Measurements from ENCODE around the gene MOB1A.
"Not testable (repeated sequence)": the region's sequence is repeated elsewhere in the genome, so short reads cannot be mapped to it uniquely, and the experiment has no call there.

MOB1A gene

DNA sequence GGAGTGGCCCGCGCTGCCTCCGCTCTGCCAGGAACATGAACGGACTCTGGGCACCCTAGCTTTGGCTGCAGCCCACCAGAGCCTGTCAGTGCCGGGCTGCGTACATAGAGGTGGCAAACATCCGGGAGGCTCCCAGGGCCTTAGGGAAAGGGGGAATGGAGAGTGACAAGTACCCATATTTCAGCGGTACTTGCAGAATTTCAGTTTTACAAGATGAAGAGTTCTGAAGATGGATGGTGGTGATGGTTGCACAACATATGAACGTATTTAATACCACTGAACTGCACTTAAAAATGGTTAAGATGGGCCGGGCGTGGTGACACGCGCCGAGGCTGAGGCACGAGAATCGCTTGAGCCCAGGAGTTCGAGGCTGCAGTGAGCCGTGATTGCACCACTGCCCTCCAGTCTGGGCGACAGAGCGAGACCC lies 20.6 kb upstream of the MOB1A start:
- in situ Hi-C loops (cut with MboI; ENCODE audit: low sequenced_read_pairs) = no loop called here

DNA sequence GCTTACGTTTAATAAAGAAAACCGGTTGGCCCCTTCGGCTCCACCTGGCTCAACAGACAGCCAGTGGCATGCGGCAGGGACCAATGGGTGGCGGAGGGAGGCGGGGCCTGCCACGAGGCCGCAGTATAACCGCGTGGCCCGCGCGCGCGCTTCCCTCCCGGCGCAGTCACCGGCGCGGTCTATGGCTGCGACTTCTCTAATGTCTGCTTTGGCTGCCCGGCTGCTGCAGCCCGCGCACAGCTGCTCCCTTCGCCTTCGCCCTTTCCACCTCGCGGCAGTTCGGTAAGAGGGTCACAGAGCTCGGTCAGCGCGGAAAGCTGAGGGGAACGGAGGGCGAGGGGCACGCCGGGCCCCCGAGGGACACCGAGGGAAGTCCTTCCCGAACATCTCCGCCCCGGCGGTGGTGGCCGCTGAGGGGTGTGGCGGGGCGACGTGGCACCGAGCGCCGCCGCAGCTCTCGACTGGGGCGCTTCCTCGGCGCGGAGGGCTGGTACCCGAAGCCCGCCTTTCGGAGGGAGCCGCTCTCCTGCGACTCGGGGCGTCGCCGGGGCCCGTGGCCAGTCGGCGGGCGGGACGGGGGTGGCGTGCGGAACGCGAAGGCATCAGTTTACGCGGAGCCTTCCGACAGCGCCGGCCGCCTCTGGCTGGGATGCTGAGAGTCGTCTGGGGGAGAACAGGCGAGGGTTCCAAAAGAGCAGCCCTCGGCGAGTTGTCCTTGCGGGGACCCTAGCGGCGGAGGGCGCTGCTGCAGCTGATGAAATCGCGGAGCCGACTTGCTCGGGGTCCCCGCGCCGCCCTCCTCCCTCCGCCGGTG lies 20.0 kb upstream of the MOB1A start, which contains the start of gene MTHFD2:
TSS of gene MTHFD2 (plus strand) at position 155 of the 814 bp plus-strand sequence. CDS start at position 182, 27 bp downstream.
- in situ Hi-C loops (cut with MboI; ENCODE audit: low sequenced_read_pairs) = no loop called here

GRCh38 chr2:74198023-74198460 lies 19.4 kb upstream of the MOB1A start:
- in situ Hi-C loops (cut with MboI; ENCODE audit: low sequenced_read_pairs) = no loop called here

- in situ Hi-C loops (cut with MboI; ENCODE audit: low sequenced_read_pairs) = no loop called here
Measured at GRCh38 chr2:74197049-74197448, 18.4 kb upstream of the MOB1A start.

- in situ Hi-C loops (cut with MboI; ENCODE audit: low sequenced_read_pairs) = no loop called here
Measured at GRCh38 chr2:74194799-74195198, 16.1 kb upstream of the MOB1A start.

- in situ Hi-C loops (cut with MboI; ENCODE audit: low sequenced_read_pairs) = no loop called here
Measured at GRCh38 chr2:74191596-74192380, 13.1 kb upstream of the MOB1A start.

DNA sequence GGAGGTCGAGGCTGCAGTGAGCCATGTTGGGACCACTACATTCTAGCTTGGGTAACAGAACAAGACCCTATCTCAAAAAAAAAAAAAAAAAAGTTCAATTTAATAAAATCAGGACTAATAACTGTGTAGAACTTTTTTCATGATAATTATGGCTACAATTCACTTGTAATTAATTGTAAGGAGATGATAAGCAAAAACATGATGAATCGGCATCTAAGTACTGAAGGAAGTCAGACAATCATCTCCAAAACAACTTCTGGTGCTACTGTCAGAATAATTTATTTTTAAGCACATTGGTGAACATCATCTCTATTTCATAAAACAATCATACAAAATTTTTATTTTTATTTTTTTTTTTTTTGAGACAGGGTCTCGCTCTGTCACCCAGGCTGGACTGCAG lies 10.0 kb upstream of the MOB1A start:
- in situ Hi-C loops (cut with MboI; ENCODE audit: low sequenced_read_pairs) = no loop called here

DNA sequence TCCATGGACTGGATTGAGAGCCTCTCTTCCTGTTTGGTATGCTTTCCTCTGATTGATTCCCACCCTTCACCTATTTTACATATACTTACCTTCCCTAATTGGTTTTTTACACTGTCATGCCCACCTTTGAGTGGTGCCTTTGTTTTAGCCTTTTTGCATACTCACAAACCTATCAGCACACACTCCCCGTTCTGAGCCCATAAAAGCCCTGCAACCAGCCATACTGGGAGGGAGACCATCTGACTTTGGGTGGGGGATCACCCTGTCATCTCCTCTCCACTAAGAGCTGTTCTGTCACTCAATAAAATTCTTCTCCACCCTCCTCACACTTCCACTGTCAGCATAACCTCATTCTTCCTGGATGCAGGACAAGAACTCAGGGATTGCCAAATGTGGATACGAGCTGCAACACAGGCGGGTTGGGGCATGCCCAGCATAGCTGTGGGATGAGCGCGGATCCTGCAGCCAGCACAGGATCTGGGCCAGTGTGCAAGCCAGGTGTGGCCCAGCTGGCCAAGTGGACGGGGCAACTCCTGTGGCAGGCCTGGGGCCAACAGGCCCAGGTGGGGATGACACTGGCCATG lies 9.4 kb upstream of the MOB1A start:
- in situ Hi-C loops (cut with MboI; ENCODE audit: low sequenced_read_pairs) = no loop called here

GRCh38 chr2:74186706-74187105 lies 8.0 kb upstream of the MOB1A start:
- in situ Hi-C loops (cut with MboI; ENCODE audit: low sequenced_read_pairs) = not testable (repeated sequence)

GRCh38 chr2:74186038-74186437 lies 7.4 kb upstream of the MOB1A start:
- in situ Hi-C loops (cut with MboI; ENCODE audit: low sequenced_read_pairs) = no loop called here

GRCh38 chr2:74183878-74184277 lies 5.2 kb upstream of the MOB1A start:
- in situ Hi-C loops (cut with MboI; ENCODE audit: low sequenced_read_pairs) = no loop called here

- in situ Hi-C loops (cut with MboI; ENCODE audit: low sequenced_read_pairs) = no loop called here
Measured at GRCh38 chr2:74181739-74182138, 3.1 kb upstream of the MOB1A start.

DNA sequence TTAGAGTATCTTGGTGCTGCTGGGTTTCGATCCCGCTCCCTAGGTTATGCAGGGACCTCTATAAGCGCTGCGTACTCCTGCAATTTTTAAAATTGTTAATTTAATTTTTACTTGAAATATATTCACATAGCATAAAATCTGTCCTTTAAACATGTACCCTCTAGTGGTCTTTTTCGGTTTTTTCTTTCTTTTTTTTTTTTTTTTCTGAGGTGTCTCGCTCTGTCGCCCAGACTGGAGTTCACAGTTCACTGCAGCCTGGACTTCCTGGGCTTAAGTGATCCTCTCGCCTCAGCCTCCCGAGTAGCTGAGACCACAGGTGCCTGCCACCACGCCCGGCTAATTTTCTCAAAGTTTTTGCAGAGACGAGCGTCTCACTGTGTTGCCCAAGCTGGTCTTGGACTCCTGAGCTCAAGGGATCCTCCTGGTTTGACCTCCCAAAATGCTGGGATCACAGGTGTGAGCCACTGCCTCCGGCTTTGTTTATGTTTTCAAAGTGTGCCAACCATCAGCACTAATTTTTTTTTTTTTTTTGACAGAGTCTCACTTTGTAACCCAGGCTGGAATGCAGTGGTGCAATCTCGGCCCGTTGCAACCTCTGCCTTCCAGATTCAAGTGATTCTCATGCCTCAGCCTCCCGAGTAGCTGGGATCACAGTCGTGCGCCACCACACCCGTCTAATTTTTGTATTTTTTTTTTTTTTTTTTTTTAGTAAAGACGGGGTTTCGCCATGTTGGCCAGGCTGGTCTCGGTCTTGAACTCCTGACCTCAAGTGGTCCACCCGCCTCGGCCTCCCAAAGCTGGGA lies 585 bp upstream of the MOB1A start:
- in situ Hi-C loops (cut with MboI; ENCODE audit: low sequenced_read_pairs) = no loop called here

DNA sequence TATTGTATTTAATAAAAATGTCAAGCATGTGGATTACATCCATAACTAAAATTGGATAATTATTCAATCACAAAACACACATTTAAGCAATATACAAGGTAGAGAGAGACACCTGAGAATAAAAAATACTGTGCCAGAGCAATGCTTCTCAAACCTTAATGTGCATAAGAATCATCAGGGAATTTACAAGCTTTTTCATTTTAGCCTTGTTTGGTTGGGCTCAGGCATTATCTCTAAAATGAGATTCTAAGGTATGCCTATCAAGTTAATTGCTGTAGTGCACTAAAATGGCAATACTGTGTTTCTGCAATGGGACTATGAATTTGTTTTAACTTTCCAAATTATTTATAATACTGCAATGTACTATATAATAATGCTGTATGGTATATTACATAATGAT lies 983 bp downstream of the MOB1A start:
- in situ Hi-C loops (cut with MboI; ENCODE audit: low sequenced_read_pairs) = no loop called here

DNA sequence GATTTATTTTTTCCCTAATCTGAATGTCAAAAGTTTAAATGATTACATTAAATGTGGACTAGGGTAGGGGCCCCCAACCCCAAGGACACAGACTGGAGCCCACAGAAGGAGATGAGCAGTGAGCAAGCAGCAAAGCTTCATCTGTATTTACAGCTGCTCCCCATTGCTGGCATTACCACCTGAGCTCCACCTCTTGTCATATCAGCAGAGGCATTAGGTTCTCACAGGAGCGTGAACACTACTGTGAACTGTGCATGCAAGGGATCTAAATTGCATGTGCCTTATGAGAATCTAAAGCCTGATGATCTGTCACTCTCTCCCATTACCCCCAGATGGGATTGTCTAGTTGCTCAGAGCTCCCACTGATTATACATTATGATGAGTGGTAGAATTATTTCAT lies 3.8 kb downstream of the MOB1A start:
- in situ Hi-C loops (cut with MboI; ENCODE audit: low sequenced_read_pairs) = no loop called here

DNA sequence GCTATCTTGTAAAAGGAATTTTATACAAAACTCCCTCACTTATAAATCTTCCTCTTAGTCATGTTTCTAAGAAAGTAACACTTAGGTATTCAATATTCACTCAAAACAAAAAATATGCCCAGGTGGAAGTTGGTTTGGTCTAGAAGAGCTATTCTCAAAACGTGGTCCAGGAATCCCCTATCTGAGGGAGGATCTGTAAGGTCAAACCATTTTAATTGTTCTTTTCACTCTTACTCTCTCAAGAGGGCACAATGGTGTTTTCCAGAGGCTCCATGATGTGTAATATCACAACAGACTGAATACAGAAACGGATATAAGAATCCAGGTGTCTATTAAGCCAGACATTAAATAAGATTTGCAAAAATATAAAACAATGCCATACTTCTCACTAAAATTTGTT lies 9.9 kb downstream of the MOB1A start:
- in situ Hi-C loops (cut with MboI; ENCODE audit: low sequenced_read_pairs) = no loop called here

DNA sequence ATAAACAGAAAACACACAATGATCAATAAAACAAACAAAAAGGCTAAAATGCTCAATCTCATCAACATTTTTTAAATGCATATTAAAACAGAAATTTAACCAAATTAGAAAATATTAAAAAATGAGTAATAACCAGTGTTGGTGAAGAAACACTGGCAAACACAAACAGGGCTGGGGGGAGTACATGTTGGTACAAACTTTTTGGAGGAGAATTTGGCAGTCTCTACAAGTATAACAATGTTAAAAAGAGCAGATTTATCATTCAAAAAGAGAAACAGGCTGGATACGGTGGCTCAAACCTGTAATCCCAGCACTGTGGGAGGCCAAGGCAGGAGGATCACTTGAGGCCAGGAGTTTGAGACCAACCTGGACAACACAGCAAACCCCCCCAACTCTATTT lies 13.9 kb downstream of the MOB1A start:
- in situ Hi-C loops (cut with MboI; ENCODE audit: low sequenced_read_pairs) = no loop called here

DNA sequence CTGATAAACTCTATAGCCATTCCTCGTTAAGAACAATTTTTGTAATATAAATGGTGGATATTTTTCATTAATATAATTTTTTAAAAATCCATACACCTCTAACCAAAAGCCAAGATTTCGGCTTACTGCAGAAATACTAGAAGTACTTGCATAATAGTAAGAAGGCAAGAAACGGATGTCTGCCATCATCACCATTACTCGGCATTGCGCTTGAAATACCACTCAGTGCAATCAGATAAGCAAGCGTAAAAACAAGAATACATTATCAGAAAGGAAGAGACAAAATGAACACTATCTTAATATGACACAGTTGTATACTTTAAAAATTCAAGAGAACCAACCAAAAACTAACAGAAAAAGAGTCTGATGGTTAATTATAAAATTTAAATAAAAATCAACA lies 15.7 kb downstream of the MOB1A start:
- in situ Hi-C loops (cut with MboI; ENCODE audit: low sequenced_read_pairs) = no loop called here

GRCh38 chr2:74155830-74156229 lies 22.8 kb downstream of the MOB1A start:
- in situ Hi-C loops (cut with MboI; ENCODE audit: low sequenced_read_pairs) = no loop called here

- in situ Hi-C loops (cut with MboI; ENCODE audit: low sequenced_read_pairs) = no loop called here
Measured at GRCh38 chr2:74152954-74153353, 25.7 kb downstream of the MOB1A start.

Data from HL-60/S4 treated with retinoic acid at 250 ng/mL for 4 days and 3 days (cell line).